IPS-18c (cell line): ENCODE results near the gene TMEM245.

Experiments used
- H3K4me3 ChIP-seq: 2 replicates; pipeline ENCODE4 v1.7.0; 2013; ENCODE audit warnings: low read depth, mild to moderate bottlenecking, low read length, moderate library complexity; ENCODE audit not compliant: insufficient read depth
- H3K9me3 ChIP-seq: one replicate; pipeline ENCODE4 v1.6.1; 2013; ENCODE audit warnings: mild to moderate bottlenecking, low read length, moderate library complexity; ENCODE audit not compliant: control insufficient read depth, insufficient read depth

TMEM245 gene

DNA sequence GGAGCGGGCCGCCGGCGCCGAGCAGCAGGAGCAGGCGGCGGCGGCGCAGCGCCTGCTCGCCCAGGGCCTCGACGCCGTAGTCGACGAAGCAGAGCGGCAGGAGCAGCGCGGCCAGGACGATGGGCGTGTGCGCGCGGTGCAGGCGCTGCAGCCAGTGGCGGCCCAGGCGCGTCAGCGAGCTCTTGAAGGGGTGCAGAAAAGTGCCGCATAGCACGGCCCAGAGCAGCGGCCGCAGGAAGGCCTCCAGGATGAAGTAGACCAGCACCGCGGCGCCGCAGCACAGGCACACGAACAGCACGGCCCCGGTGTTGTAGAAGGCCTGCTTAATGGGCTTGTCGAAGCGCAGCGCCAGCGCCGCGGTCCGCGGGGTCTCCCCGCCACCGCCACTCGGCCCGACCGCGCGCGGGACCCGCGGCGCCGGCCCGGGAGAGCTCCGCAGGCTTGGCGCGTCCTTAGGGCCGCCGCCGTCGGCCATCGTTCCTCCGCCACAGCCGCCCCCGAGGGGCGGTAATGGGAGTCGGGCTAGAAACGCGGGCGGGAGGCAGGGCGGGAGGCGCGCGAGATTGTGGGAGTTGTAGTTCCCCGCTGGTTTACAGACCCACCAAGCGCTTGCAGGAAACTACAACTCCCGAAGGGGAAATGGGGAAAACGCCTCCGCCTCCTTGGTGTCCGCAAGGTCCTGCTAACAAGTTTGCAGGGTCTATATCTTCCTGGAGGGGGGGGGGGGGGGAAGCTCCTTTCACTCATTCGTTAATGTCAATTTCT lies at the start of gene TMEM245:
Gene TMEM245 (minus strand): TSS at position 509 of the 765 bp plus-strand sequence. CDS start 34 bp downstream, at position 475.
- no peaks in the 10 kb centered on the region for H3K9me3 ChIP-seq
- H3K4me3 ChIP-seq = peak within 1 kb of the TSS; percentile 91

DNA sequence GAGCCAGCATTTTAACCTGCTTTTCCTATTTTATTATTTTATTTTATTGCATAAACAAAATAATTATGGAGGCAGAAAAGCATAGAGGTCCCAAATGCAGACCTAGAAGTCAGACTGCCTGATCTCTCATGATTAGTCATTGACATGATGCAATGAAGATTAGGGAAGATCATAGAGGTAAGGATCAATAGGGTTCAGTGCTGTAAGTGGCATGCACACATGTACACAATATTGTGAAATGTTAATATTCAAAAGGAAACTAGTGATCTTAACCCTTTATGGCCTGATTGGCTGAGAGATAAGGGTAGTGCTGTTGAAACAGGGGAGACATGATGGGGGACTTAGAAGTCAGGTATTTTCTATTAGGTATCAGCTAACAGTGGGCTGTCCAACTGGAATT lies 48.4 kb upstream of the TMEM245 start:
- Histone ChIP-seq H3K4me3 (no peak overlapping the region), H3K9me3 (no peaks in the 10 kb centered on the region)

DNA sequence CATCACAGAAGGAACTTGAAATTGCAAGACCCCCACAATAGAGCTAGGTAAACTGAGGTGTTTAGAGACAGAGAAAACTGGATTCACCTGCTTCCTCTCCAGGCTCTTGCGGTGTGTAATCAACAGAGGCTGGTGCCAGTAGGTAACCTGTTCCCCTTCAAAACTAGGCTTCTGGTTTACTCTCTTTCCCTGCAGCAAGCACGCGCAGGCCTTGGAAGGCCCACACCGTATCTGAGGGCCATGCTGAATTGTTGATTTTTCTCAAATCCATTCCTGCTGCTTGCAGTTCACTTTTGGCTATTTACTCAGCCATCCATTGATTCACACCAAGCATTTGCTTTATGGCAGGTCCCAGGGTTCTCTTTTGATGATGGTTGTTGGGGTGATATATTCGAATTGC lies 48.0 kb upstream of the TMEM245 start:
- Histone ChIP-seq H3K4me3 (no peak overlapping the region; the same call in 1 of the 2 replicates), H3K9me3 (no peaks in the 10 kb centered on the region)

DNA sequence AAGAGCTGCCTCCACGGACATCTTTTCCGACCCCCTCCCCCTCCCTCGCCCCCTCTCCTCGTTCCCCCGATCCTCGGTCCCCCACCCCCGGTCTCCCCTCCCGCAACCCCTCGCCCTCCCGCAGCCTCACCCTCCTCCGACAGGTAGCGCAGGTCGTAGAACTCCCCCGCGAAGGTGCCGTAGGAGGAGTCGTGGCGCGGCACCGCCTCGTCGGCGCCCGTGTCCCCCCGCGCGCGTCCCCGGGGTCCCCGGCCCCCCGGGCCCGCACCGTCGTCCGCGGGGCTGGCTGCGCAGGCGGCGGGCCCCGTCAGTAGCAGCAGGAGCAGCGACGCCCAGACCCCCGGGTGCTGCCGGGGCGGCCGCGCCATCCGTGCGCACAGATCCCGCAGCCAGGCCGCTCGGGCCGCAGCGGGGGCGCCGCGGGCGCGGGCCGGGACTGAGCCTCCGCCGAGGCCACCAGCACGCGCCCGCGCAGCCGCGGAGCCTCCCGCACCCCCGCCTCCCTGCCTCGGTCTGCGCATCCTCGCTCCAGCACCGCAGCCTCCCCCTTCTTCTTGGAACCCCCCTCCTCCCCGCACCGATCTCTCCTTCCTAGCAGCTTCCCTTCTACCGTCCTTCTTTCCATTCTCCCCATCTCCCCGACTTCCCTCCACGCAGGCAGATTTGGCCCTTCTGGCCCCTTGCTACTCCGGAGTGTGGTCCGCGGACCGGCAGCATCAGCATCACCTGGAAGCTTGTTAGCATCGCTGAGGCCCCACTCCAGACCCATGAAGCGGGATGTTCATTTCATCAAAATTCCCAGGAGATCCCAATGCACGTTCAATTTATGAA lies 47.2 kb upstream of the TMEM245 start, which contains the start of gene FRRS1L:
Gene FRRS1L (minus strand): TSS at position 479 of the 831 bp plus-strand sequence. CDS start 111 bp downstream, at position 368.
- peak within 1 kb of the TSS; percentile 48 for H3K4me3 ChIP-seq
- no peaks in the 10 kb centered on the region for H3K9me3 ChIP-seq

DNA sequence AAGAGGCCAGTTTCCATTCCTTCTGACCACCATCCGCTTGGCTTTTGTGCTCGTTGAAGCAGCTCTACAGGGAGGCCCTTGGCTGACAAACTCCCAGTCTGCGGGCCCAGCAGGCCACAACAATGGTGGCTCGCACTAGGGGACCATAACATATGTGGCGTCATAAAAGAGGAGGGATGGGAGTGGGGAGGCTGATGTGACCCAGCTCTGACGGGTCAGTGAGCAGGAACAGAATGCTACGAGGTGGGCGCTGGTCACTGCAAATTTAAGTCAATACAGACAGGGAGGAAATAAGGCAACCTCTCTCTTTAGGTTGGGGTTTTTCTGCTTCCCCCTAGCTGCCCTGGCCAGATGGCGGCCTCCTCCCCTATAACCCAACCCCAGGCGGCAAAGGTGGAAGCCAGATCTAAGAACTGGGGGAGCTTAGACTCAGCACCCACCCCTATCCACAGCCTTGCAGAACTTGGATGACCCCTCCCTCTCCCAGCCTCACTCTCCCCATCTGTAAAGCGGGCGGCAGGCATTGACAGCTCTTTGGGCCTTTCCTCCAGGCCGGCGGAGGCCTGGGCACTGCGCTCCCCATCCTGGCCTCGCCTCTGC lies 46.5 kb upstream of the TMEM245 start:
- Histone ChIP-seq H3K4me3 (peak overlapping the region; percentile 48), H3K9me3 (no peaks in the 10 kb centered on the region)

DNA sequence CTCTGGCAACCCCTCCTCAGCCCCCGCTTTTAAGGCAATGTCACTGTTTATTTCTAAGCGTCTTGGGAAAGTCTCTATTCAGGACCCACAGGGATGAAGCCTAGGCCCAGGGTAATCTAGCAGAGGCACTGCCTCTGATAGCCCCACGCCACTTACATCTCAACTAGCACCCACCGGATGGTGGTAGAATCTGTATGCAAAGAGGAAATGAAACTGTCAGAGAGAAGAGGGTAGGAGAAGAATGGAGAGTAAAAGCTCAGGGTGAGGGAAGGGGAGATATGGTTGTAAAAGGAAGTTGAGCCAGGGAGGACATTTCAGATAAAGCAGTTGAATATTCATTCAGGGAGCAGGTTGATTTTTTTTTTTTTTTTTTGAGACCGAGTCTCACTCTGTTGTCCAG lies 44.3 kb upstream of the TMEM245 start:
- no peak overlapping the region for H3K4me3 ChIP-seq
- H3K9me3 ChIP-seq = no peaks in the 10 kb centered on the region

DNA sequence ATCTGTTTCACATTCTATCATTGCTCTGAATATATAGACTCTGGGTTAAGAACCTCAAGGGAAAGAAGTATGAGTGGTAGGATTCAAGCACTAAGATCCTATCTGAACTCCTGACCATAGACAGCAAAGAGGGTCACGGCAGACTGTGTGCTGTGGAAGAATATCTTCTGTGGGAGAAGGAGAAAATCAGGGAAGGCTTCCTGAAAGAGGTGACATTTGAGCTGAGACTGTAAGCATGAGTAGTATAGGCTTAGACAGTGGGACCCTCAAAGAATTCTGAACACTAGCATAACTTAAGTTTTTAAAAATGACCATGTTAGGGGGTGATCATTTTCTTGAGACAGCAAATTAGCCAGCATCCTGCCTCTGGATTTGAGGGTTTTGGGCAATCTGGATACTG lies 43.4 kb upstream of the TMEM245 start:
- Histone ChIP-seq H3K9me3 (no peaks in the 10 kb centered on the region), H3K4me3 (no peak overlapping the region)

DNA sequence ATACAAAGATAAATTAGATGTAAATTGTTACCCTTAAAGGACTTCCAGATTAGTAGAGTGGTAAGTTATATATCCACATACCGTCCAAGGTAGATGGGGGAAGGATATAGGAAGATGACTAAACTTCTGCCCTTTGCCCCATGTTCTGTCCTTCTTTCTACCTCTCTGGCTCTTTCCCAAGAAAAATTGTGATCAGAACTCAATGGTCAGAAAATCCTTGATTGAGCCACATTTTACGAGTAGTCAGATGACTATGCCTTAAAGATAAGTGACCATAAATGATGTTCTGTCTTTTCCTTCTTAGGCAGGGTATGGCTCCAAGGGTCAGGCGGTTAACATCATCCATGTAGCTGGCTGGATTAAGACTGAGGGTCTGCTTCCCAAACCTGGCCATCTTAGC lies 42.9 kb upstream of the TMEM245 start:
- Histone ChIP-seq H3K9me3 (no peaks in the 10 kb centered on the region), H3K4me3 (no peak overlapping the region)

DNA sequence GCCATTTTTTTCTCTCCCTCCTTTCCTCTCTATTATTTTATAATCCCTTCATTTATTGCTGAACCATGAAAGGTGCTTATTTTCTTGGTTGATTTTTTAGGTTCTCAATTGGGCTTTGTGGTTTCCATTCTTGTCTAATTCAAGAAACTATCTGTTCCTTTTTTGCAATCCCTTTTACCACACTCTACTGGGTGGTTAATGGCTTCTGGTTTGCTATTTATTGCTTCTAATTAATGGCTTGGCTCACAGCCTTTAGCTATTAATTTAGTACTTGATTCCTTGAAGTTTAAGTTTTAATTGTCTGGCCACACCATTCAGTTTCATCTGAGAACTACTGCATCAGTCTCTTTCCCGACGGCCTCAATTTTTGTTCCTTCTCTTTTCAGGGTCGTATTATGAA lies 41.7 kb upstream of the TMEM245 start:
- no peaks in the 10 kb centered on the region for H3K9me3 ChIP-seq
- H3K4me3 ChIP-seq = no peak overlapping the region

DNA sequence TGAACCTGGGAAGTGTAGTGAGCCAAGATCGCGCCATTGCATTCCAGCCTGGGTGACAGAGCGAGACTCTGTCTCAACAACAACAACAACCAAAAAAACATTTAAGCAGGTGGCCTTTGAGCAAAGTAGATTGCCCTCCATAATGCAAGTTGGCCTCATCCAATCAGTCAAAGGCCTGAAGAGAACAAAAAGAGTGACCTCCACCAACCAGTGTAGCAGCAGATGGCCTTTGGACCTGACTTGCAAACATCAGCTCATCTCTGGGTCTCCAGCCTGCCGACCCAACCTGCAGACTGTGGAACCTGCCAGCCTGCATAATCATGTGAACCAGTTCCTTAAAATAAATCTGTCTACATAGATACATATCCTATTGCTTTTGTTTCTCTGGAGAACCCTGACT lies 39.8 kb upstream of the TMEM245 start:
- no peaks in the 10 kb centered on the region for H3K9me3 ChIP-seq
- no peak overlapping the region for H3K4me3 ChIP-seq

DNA sequence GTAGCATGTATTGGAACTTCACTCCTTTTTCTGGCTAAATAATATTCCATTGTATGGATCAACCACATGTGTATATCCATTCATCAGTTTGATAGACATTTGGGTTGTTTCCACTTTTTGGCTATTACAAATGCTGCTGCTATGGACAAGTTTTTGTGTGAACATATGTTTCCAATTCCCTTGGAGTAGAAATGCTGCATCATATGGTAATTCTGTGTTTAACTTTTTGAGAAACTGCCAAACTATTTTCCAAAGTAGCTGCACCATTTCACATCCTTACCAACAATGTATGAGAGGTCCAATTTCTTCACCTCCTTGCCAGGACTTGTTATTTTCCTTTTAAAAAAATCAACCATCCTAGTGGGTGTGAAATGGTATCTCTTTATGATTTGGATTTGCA lies 38.9 kb upstream of the TMEM245 start:
- Histone ChIP-seq H3K4me3 (no peak overlapping the region), H3K9me3 (peaks cover 5% of the 10 kb centered on the region)

DNA sequence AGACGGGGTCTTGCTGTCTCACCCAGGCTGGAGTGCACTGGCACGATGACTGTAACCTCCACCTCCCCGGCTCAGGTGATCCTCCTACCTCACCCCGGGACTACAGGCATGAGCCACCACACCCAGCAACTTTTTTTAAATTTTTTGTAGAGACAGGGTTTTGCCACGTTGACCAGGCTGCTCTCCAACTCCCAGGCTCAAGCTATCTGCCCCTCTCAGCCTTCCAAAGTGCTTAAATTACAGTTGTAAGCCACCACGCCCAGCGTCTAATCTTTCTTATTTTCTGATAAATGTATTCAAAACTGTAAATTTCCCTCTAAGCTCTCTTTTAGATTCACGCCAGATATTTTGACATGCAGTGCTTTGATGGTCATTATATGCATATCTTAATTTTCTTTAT lies 37.0 kb upstream of the TMEM245 start:
- H3K4me3 ChIP-seq = no peak overlapping the region
- H3K9me3 ChIP-seq = peaks cover 5% of the 10 kb centered on the region

DNA sequence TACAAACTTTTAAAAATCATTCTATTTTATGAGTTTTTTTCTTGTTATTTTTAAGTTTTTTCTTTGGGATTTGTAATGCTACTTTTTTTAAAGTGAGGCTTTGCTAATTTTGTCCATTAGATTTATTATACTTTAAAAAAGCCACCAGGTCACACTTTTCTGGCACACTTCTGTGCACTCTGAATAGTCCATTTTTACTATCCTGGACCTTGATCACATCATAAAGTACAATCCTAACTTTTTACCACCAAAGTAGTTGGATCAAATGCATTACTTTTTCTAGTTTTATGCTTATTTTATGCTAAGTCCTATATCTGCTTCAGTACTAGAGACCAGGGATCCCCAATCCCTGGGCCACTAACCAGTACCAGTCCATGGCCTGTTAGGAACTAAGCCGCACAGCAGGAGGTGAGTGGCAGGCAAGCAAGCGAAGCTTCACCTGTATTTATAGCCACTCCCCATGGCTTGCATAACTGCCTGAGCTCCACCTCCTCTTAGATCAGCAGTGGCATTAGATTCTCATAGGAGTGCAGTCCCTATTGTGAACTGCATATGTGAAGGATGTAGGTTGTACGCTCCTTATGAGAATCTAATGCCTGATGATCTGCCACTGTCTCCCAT lies 31.3 kb upstream of the TMEM245 start:
- no peak overlapping the region for H3K4me3 ChIP-seq
- peaks cover 5% of the 10 kb centered on the region for H3K9me3 ChIP-seq

DNA sequence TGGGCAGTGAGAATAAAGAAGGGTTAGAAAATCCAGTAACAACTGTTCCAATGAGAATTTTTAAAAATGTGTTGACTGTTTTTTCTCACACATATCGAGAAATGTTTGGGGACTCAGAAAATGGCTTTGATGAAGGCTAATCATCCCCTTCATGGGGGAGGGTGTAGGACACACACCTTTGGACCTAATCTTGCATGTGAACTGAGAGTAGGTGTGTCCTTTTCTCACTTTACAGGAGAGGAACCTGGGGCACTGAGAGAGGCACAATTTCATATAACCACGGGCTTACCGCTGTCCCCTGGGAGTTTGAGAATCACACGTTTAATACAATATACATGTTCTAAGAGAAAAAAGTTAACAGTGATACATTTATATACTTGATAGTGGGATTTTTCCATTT lies 30.0 kb upstream of the TMEM245 start:
- peaks cover 5% of the 10 kb centered on the region for H3K9me3 ChIP-seq

DNA sequence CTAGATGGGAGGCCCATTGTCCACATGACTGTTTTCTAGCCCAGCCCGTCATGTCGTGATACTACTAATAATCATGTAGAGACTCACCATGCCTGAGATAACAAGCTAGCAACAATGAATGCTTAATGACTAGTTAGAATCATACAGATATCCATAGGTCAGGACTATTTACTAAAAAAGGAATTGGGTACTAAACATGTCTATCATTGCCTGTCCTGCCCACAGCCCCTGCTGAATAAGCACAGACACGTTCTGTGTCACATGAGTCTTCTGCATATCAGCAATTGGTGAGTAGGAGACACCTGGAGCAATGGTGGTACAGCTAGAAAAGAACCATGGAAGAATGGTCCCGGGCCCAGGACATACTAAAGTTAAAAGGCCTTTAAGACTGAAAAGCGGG lies 29.3 kb upstream of the TMEM245 start:
- H3K4me3 ChIP-seq = no peak overlapping the region
- peaks cover 5% of the 10 kb centered on the region for H3K9me3 ChIP-seq

More for the DNA sequence above, 30.0 kb upstream of the TMEM245 start:
- no peak overlapping the region for H3K4me3 ChIP-seq

DNA sequence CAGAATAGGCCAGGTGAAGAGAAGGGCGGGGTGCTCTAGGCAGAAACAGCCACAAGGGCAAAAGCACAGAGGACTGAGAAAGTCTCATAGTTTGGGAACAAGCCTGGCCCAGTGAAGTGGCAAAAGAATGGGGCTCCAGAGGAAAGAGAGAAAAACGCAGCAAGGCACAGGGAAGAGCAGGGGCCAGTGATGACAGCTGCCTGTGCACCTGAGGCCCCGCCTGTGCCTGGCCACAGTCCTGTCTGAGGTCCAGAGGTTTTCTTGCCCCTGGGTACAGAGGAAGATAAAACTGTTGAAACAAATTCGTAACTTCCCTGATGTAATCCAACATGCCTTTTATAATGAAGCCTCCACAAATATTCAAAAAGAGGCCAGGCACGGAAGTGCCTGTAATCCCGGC lies 25.3 kb upstream of the TMEM245 start:
- Histone ChIP-seq H3K4me3 (no peak overlapping the region), H3K9me3 (no peaks in the 10 kb centered on the region)

DNA sequence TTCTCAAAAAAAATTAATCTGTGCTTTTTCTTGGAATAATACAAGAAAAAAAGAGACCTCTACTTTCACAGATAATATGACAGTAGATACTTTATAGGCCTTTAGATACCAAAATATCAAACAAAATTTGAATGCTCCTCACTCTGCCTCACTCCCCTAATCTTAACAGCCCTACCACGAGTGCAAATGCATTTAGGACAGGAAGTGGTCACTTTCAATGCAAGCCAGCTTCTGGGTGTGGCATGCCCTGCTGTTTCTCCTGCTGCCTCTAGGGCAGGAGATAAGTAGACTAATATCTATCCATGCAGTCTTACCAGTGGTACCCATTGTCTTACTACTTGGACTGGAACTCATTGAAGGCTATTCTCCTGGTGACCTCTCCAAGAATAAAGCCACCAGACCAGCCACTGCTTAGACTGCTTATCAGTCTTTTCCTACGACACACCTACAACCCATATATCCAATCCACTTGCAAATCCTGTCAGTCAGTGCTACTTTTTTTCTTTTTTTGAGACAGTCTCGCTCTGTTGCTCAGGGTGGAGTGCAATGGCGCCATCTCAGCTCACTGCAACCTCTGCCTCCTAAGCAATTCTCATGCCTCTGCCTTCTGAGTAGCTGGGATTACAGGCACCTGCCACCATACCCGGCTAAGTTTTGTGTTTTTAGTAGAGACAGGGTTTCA lies 24.3 kb upstream of the TMEM245 start:
- no peak overlapping the region for H3K4me3 ChIP-seq
- no peaks in the 10 kb centered on the region for H3K9me3 ChIP-seq
